GM12873 (cell line): ENCODE measurements around the gene B3GNT4.

Experiments
- CTCF ChIP-seq: IDR thresholded peaks from 2 replicates; pipeline ENCODE4 v1.5.1; 2012; ENCODE audit warnings: low read depth, mild to moderate bottlenecking, moderate library complexity, low read length, control low read depth; ENCODE audit not compliant: insufficient read depth; ENCODE audit errors: missing control alignments

B3GNT4 gene

GRCh38 chr12:122203301-122204166 lies at the start of gene B3GNT4:
Gene B3GNT4 (plus strand): TSS chr12:122203709. CDS start chr12:122204619, 910 bp downstream.
- no peak for TF ChIP-seq CTCF

DNA sequence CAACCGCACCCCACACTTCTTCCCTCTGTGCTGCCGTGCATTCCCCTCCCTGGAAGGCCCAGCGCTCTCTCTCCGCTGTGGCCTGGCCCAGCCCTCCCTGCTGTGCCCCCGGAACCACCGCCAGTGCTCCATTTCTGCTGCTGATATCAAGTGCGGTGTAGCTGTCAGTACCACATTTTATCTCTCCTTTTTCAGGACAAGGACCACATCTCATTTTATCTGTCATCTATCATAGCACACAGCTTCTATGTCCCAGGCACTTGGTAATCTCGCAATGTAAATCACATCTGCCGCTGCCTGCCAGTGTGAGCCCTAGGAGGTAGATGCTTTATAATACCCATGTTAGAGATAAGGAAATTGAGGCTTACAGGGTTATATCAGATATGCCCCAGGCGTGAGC lies 47.8 kb upstream of the B3GNT4 start:
- TF ChIP-seq CTCF = no peak

DNA sequence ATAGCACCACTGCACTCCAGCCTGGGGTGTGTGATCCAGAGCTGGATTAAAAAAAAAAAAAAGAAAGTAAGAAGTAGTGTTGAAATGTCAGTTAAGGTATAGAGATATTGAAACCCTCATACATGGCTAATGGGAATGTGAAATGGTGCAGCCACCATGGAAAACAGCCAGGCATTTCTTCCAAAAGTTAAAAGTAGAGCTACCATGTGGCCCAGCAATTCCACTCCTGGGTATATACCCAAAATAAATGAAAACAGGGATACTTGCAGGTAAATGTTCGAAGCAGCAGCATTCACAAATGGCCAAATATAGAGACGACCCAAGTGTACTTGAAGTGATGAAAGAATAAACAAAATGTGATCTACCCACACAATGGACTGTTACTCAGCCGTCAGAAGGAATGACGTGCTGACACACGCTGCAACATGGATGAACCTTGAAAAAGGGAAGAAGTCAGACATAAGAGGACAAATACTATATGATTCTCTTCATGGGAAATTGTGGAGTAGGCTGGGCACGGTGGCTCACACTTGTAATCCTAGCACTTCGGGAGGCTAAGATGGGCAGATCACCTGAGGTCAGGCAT lies 44.7 kb upstream of the B3GNT4 start:
- no peak for TF ChIP-seq CTCF

DNA sequence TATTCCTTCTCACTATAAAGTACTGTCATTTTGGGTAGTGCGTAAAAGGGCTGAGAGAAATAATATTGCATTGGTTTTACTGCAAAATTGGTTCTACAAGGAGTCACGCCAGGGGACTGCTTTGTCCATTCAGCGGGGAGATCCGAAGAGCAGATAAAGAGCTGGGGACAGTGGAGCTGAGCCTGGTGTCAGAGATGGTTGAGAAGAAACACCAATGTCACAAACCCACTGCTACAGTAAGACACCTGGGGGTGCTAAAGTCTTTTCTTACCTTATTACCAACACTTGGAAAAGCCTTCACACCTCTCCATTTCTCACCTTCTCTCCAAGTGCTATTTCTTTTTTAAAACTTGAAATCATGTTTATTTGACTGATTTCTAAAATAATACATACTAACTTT lies 43.6 kb upstream of the B3GNT4 start:
- peak; percentile 31 for TF ChIP-seq CTCF

DNA sequence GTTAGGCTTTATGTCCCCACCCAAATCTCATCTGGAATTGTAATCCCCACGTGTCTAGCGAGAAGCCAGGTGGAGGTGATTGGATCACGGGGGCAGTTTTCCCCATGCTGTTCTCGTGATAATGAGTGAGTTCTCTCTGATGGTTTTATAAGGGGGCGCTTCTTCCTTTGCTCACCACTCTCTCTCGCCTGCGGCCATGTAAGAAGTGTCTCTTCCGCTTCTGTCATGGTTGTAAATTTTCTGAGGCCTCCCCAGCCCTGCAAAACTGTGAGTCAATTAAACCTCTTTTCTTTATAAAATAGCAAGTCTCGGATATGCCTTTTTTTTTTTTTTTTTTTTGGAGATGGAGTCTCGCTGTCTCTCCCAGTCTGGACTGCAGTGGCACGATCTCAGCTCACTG lies 42.7 kb upstream of the B3GNT4 start:
- no peak for TF ChIP-seq CTCF

- TF ChIP-seq CTCF = no peak
These were observed 41.8 kb upstream of the B3GNT4 start for GRCh38 chr12:122161682-122162081.

- TF ChIP-seq CTCF = no peak
These were observed 40.5 kb upstream of the B3GNT4 start for GRCh38 chr12:122162976-122163375.
